ENCODE measurements around the gene PRXL2A. TPM values are rescaled to one million over a fixed set of nuclear protein-coding genes. Genes with fewer than 3 reads are reported as not detected.

The PRXL2A gene
- total RNA-seq, 1 donor from 2014 or later = 52.0 TPM

GRCh38 chr10:80379701-80380100 lies 28.6 kb upstream of the PRXL2A start:
- no peak for TF ChIP-seq CTCF (conservative IDR thresholded peaks at IDR 0.05; ENCODE audit: low read depth, low read length)
- DNase-seq (ENCODE audit: low read depth) = no peak
- no peak overlapping the region for H3K4me3 ChIP-seq (ENCODE audit: low read depth, low read length)

- no peak for TF ChIP-seq CTCF (conservative IDR thresholded peaks at IDR 0.05; ENCODE audit: low read depth, low read length)
- DNase-seq (ENCODE audit: low read depth) = no peak
Observed at GRCh38 chr10:80380185-80380584, 28.2 kb upstream of the PRXL2A start.

GRCh38 chr10:80382989-80383388 lies 25.4 kb upstream of the PRXL2A start:
- no peak for DNase-seq (ENCODE audit: low read depth)
- H3K4me3 ChIP-seq (ENCODE audit: low read depth, low read length) = no peak overlapping the region
- peak; percentile 75 for TF ChIP-seq CTCF (conservative IDR thresholded peaks at IDR 0.05; ENCODE audit: low read depth, low read length)

More at GRCh38 chr10:80380185-80380584, 28.2 kb upstream of the PRXL2A start:
- H3K4me3 ChIP-seq (ENCODE audit: low read depth, low read length) = no peak overlapping the region

- TF ChIP-seq CTCF (conservative IDR thresholded peaks at IDR 0.05; ENCODE audit: low read depth, low read length) = no peak
- H3K4me3 ChIP-seq (ENCODE audit: low read depth, low read length) = no peak overlapping the region
- no peak for DNase-seq (ENCODE audit: low read depth)
Observed at GRCh38 chr10:80390740-80391139, 17.6 kb upstream of the PRXL2A start.

GRCh38 chr10:80392250-80392649 lies 16.1 kb upstream of the PRXL2A start:
- TF ChIP-seq CTCF (conservative IDR thresholded peaks at IDR 0.05; ENCODE audit: low read depth, low read length) = no peak
- DNase-seq (ENCODE audit: low read depth) = no peak
- no peak overlapping the region for H3K4me3 ChIP-seq (ENCODE audit: low read depth, low read length)

GRCh38 chr10:80394358-80394916 lies 13.9 kb upstream of the PRXL2A start:
- no peak for TF ChIP-seq CTCF (conservative IDR thresholded peaks at IDR 0.05; ENCODE audit: low read depth, low read length)
- H3K4me3 ChIP-seq (ENCODE audit: low read depth, low read length) = no peak overlapping the region
- no peak for DNase-seq (ENCODE audit: low read depth)

- no peak for TF ChIP-seq CTCF (conservative IDR thresholded peaks at IDR 0.05; ENCODE audit: low read depth, low read length)
- no peak for DNase-seq (ENCODE audit: low read depth)
- H3K4me3 ChIP-seq (ENCODE audit: low read depth, low read length) = no peak overlapping the region
Observed at GRCh38 chr10:80397014-80397413, 11.3 kb upstream of the PRXL2A start.

All from epithelial cell of proximal tubule (primary cell).